D721Med (cell line): Measurements from ENCODE around the gene DAB1.

Experiments
- DNase-seq: peaks from one replicate; pipeline ENCODE4 v3.0.0; 2011; ENCODE audit warnings: low spot score; ENCODE audit not compliant: insufficient read length
- FAIRE-seq: peaks from 2 replicates; lab custom pipeline; 2011; peaks lifted over from hg19 to GRCh38; lab: Jason Lieb, UNC
- CTCF ChIP-seq: IDR thresholded peaks from 2 replicates; pipeline ENCODE4 v1.5.1; 2012; ENCODE audit warnings: mild to moderate bottlenecking, control low read depth; ENCODE audit not compliant: insufficient read depth; ENCODE audit errors: missing control alignments

The DAB1 gene

GRCh38 chr1:57116871-57117270, 307.0 kb downstream of the DAB1 start:
- no peak for FAIRE-seq
- no peak for DNase-seq
- TF ChIP-seq CTCF: no peak

- no peak for DNase-seq
- FAIRE-seq: no peak
Observed at GRCh38 chr1:57115030-57115614, 308.7 kb downstream of the DAB1 start.

GRCh38 chr1:57112148-57112547, 311.7 kb downstream of the DAB1 start:
- DNase-seq (no peak), FAIRE-seq (no peak)
- no peak for TF ChIP-seq CTCF

More at GRCh38 chr1:57115030-57115614, 308.7 kb downstream of the DAB1 start:
- no peak for TF ChIP-seq CTCF

GRCh38 chr1:57111175-57111574, 312.7 kb downstream of the DAB1 start:
- no peak for FAIRE-seq
- no peak for DNase-seq
- TF ChIP-seq CTCF: no peak

GRCh38 chr1:57109883-57110282, 314.0 kb downstream of the DAB1 start:
- FAIRE-seq (no peak), DNase-seq (no peak)
- no peak for TF ChIP-seq CTCF

GRCh38 chr1:57109247-57109646, 314.6 kb downstream of the DAB1 start:
- FAIRE-seq (no peak), DNase-seq (no peak)
- TF ChIP-seq CTCF: no peak

GRCh38 chr1:57106296-57106695, 317.6 kb downstream of the DAB1 start:
- no peak for FAIRE-seq
- no peak for TF ChIP-seq CTCF
- DNase-seq: no peak
